Neutrophil (primary cell): ENCODE measurements around the gene HHAT.
"Not testable (repeated sequence)": the region's sequence is repeated elsewhere in the genome, so short reads cannot be mapped to it uniquely, and the experiment has no call there.

ENCODE experiments used
- H3K27ac ChIP-seq: fragments of 200-600 bp; sonication (generic); 2 replicates; pipeline ENCODE4 v1.5.1; 2016; ENCODE audit warnings: mild to moderate bottlenecking, moderate library complexity
- H3K27me3 ChIP-seq: fragments of 200-600 bp; sonication (generic); 2 replicates; pipeline ENCODE4 v1.6.0; 2016; ENCODE audit warnings: mild to moderate bottlenecking
- H3K36me3 ChIP-seq: fragments of 200-600 bp; sonication (generic); 2 replicates; pipeline ENCODE4 v1.5.1; 2017
- H3K4me1 ChIP-seq, 2 experiments: fragments of 200-600 bp in 1 of 2; sonication (generic) in 1 of 2; 1 replicate in 1 of 2; 2 replicates in 1 of 2; pipeline versions ENCODE4 v1.5.1 to v1.6.1; 2013 to 2016; ENCODE audit warnings: low read depth in 1 of 2, low read length in 1 of 2, mild to moderate bottlenecking in 1 of 2, moderate library complexity in 1 of 2; ENCODE audit not compliant: control insufficient read depth in 1 of 2, insufficient read depth in 1 of 2
- H3K4me3 ChIP-seq, 2 experiments: fragments of 200-600 bp in 1 of 2; sonication (generic) in 1 of 2; 1 replicate in 1 of 2; 2 replicates in 1 of 2; pipeline ENCODE4 v1.5.1; 2013 to 2016; ENCODE audit warnings: low read depth in 1 of 2, low read length in 1 of 2, mild to moderate bottlenecking in 1 of 2, moderate library complexity in 1 of 2
- H3K9me3 ChIP-seq: fragments of 200-600 bp; sonication (generic); 2 replicates; pipeline ENCODE4 v1.5.1; 2016
- TF ChIP-seq, protein P1 (sequence below): fragments of 200-600 bp; sonication (generic); IDR thresholded peaks from 2 replicates; pipeline ENCODE4 v1.5.1; 2016; ENCODE audit warnings: antibody characterized with exemption

The HHAT gene

GRCh38 chr1:210418863-210419650, 90.4 kb downstream of the HHAT start:
- Histone ChIP-seq H3K36me3 (no peaks in the 10 kb centered on the region), H3K4me1 (no peaks in the 10 kb centered on the region), H3K9me3 (no peaks in the 10 kb centered on the region), H3K27ac (no peak overlapping the region), H3K4me3 (no peak overlapping the region), H3K27me3 (no peaks in the 10 kb centered on the region)
- TF ChIP-seq, protein P1, sequence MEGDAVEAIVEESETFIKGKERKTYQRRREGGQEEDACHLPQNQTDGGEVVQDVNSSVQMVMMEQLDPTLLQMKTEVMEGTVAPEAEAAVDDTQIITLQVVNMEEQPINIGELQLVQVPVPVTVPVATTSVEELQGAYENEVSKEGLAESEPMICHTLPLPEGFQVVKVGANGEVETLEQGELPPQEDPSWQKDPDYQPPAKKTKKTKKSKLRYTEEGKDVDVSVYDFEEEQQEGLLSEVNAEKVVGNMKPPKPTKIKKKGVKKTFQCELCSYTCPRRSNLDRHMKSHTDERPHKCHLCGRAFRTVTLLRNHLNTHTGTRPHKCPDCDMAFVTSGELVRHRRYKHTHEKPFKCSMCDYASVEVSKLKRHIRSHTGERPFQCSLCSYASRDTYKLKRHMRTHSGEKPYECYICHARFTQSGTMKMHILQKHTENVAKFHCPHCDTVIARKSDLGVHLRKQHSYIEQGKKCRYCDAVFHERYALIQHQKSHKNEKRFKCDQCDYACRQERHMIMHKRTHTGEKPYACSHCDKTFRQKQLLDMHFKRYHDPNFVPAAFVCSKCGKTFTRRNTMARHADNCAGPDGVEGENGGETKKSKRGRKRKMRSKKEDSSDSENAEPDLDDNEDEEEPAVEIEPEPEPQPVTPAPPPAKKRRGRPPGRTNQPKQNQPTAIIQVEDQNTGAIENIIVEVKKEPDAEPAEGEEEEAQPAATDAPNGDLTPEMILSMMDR: no peak

DNA sequence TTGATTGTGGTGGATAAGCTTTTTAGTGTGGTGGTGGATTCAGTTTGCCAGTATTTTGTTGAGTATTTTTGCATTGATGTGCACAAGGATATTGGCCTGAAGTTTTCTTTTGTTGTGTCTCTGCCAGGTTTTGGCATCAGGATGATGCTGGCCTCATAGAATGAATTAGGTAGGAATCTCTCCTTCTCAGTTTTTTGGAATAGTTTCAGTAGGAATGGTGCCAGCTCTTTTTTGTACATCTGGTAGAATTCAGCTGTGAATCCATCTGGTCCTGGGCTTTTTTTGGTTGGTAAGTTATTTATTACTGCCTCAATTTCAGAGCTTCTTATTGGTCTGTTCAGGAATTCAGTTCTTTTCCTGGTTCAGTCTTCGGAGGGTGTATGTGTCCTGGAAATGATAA, 98.0 kb downstream of the HHAT start:
- H3K9me3 ChIP-seq, H3K4me1 ChIP-seq, H3K36me3 ChIP-seq, H3K4me3 ChIP-seq, H3K27ac ChIP-seq, H3K27me3 ChIP-seq: not testable (repeated sequence)

- H3K4me1 ChIP-seq: no peaks in the 10 kb centered on the region
- H3K4me3 ChIP-seq: no peak overlapping the region
- TF ChIP-seq, protein P1: no peak
- H3K27me3 ChIP-seq: no peaks in the 10 kb centered on the region
- H3K36me3 ChIP-seq: no peaks in the 10 kb centered on the region
- H3K27ac ChIP-seq: no peak overlapping the region
- no peaks in the 10 kb centered on the region for H3K9me3 ChIP-seq
Measured at GRCh38 chr1:210428696-210429095, 100.0 kb downstream of the HHAT start.

DNA sequence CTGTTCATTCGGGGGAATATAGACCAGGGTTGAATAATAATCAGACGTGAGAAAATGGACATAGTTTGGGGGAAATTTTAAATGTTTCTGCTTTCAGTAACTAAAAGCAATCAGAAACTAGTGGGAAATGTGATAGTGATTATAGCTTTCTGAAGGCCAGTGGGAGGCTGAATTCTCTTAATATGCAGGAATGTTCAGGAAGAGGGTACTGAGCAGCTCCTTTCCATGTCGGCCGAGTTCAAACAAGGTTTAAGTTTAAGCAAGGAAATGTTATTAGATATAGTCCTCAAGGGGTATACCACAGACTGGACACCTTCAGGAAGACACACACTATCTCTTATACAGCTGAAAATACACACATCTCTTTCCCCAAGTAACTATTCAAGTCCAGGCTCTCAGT, 105.5 kb downstream of the HHAT start:
- no peaks in the 10 kb centered on the region for H3K27me3 ChIP-seq
- no peaks in the 10 kb centered on the region for H3K36me3 ChIP-seq
- no peaks in the 10 kb centered on the region for H3K4me1 ChIP-seq
- H3K9me3 ChIP-seq: no peaks in the 10 kb centered on the region
- TF ChIP-seq, protein P1: no peak
- H3K4me3 ChIP-seq: no peak overlapping the region
- H3K27ac ChIP-seq: no peak overlapping the region

- Histone ChIP-seq H3K4me1 (no peaks in the 10 kb centered on the region), H3K4me3 (no peak overlapping the region), H3K9me3 (no peaks in the 10 kb centered on the region), H3K27me3 (no peaks in the 10 kb centered on the region), H3K36me3 (no peaks in the 10 kb centered on the region), H3K27ac (no peak overlapping the region)
- TF ChIP-seq, protein P1: no peak
Measured at GRCh38 chr1:210437111-210437510, 108.4 kb downstream of the HHAT start.

- TF ChIP-seq, protein P1: no peak
- H3K4me1 ChIP-seq: no peaks in the 10 kb centered on the region
- H3K36me3 ChIP-seq: no peaks in the 10 kb centered on the region
- no peaks in the 10 kb centered on the region for H3K27me3 ChIP-seq
- H3K27ac ChIP-seq: no peak overlapping the region
- no peak overlapping the region for H3K4me3 ChIP-seq
- no peaks in the 10 kb centered on the region for H3K9me3 ChIP-seq
Measured at GRCh38 chr1:210437781-210438180, 109.1 kb downstream of the HHAT start.
